T-helper 1 cell treated with Interleukin-12 subunit alpha and Interleukin-12 subunit beta and Interleukin-4 antibody, amounts not matched to agents 30 μg/mL and 1 μg/mL, for 36 hours (primary cell): ENCODE results near the gene HYLS1.
A peak's percentile ranks its signal among the peaks of the same experiment; 100 is the strongest.
"Not testable (repeated sequence)": the region's sequence is repeated elsewhere in the genome, so short reads cannot be mapped to it uniquely, and the experiment has no call there.

Experiments
- H3K27ac Mint-ChIP-seq: one replicate; pipeline ENCODE4 v1.8.0; 2021; ENCODE audit warnings: mild to moderate bottlenecking, mixed read lengths
- H3K27me3 Mint-ChIP-seq: one replicate; pipeline ENCODE4 v1.8.0; 2021; ENCODE audit warnings: low read depth, mixed read lengths
- H3K36me3 Mint-ChIP-seq: one replicate; pipeline ENCODE4 v1.8.0; 2021; ENCODE audit warnings: low read depth, mixed read lengths
- H3K4me1 Mint-ChIP-seq: one replicate; pipeline ENCODE4 v1.8.0; 2021; ENCODE audit warnings: low read depth, mixed read lengths
- H3K4me3 Mint-ChIP-seq: one replicate; pipeline ENCODE4 v1.8.0; 2021; ENCODE audit warnings: mild to moderate bottlenecking, moderate library complexity, mixed read lengths
- H3K9me3 Mint-ChIP-seq: one replicate; pipeline ENCODE4 v1.8.0; 2021; ENCODE audit warnings: mixed read lengths

Gene HYLS1

DNA sequence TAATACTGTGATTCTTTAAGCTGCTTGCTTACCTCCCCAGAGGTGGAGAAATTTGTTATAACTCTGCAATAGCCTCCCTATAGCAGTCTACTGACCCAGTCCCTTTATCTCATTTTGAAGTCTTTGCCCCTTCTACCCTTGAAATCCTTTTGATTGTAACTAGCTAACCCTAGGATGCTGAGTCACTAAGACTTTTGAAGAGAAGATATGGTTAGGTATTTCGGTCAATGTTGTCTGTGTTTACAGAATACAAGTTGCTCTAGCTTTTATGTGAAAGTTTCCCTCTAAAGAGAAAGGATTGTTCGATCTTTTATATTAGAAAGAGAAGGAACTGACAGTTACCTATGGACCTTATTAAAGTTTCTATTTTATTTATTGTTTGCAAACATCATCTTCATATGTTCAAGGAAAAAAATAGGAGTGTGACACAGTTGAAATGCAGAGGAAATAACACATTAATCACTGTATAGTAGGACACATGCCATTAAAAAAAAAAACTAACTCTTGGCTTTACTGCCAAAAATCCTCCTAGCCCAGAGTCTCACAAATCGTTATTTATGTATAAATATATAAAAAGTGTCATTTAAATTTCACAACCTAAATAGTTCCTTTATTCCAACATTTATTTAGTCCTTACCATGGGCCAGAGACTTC lies 3.1 kb downstream of the HYLS1 start:
- peak overlapping the region; percentile 5 for H3K27ac Mint-ChIP-seq
- H3K36me3 Mint-ChIP-seq, result peaks cover 31% of the 10 kb centered on the region
- H3K9me3 Mint-ChIP-seq, result no peaks in the 10 kb centered on the region
- H3K4me3 Mint-ChIP-seq, result peak overlapping the region; percentile 12
- H3K27me3 Mint-ChIP-seq, result peaks cover 5% of the 10 kb centered on the region
- peaks cover 37% of the 10 kb centered on the region for H3K4me1 Mint-ChIP-seq

DNA sequence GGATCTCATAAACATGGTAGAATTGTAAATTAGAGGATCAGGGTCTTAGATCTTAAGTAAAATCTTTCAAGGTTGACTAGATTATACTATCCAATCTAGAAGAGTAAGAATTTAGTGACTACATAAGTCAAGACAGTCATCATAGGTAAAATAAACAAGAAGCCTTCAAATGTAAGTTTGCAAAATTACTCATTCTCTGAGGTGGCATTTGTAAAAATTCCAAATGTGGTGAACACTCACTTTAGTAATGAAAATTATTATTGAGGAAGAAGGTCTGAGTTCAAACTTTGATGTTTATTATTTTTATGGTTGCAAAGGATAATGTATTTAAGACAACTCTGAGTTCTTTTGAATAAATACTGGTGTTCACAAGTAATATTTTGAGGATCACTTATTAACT lies 4.6 kb downstream of the HYLS1 start:
- Mint-ChIP-seq H3K9me3 (no peaks in the 10 kb centered on the region), H3K4me3 (no peak overlapping the region), H3K27ac (no peak overlapping the region), H3K4me1 (peaks cover 37% of the 10 kb centered on the region), H3K36me3 (peaks cover 38% of the 10 kb centered on the region), H3K27me3 (peaks cover 5% of the 10 kb centered on the region)

DNA sequence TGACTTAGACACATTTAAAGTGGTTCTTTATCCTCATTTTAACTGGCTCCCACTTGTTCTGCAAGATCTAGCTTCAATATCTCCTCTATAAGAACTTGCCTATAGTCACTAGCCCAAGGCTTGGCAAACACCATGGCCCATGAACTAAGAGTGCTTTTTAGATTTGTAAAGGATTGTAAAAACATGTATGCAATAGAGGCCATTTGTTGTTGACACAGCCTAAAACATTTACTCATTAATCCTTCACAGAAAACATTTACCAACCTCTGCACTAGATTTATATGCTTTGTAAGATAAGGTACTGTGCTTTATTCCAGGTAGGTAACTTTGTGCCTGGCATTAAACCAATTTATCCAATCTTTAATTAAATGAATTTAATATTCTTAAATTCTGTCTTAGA lies 5.5 kb downstream of the HYLS1 start:
- H3K27ac Mint-ChIP-seq, result no peak overlapping the region
- peaks cover 37% of the 10 kb centered on the region for H3K4me1 Mint-ChIP-seq
- H3K4me3 Mint-ChIP-seq, result no peak overlapping the region
- H3K36me3 Mint-ChIP-seq, result peaks cover 37% of the 10 kb centered on the region
- no peaks in the 10 kb centered on the region for H3K27me3 Mint-ChIP-seq
- no peaks in the 10 kb centered on the region for H3K9me3 Mint-ChIP-seq

DNA sequence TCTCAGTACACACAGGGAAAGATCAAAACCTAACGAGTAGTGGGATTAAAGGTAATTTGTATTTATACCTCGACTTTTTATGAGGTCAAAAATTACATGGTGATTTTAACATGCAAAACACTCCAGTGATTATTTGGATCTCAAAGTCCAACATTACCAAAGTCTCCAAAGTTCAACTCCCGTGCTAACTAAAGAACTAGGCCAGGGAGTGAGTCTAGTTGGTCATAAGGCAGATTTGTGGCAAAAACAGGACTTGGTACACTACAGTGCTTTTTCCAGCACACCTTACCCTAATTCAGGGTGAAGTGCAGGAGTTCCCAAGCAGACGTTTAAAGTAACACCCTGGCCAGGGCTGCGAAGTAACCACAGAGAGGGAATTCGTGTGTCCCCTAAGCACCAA lies 14.4 kb downstream of the HYLS1 start:
- H3K27ac Mint-ChIP-seq, result peak overlapping the region; percentile 24
- no peaks in the 10 kb centered on the region for H3K9me3 Mint-ChIP-seq
- H3K4me3 Mint-ChIP-seq, result peak overlapping the region; percentile 93
- H3K36me3 Mint-ChIP-seq, result peaks cover 24% of the 10 kb centered on the region
- peaks cover 35% of the 10 kb centered on the region for H3K4me1 Mint-ChIP-seq
- peaks cover 28% of the 10 kb centered on the region for H3K27me3 Mint-ChIP-seq

DNA sequence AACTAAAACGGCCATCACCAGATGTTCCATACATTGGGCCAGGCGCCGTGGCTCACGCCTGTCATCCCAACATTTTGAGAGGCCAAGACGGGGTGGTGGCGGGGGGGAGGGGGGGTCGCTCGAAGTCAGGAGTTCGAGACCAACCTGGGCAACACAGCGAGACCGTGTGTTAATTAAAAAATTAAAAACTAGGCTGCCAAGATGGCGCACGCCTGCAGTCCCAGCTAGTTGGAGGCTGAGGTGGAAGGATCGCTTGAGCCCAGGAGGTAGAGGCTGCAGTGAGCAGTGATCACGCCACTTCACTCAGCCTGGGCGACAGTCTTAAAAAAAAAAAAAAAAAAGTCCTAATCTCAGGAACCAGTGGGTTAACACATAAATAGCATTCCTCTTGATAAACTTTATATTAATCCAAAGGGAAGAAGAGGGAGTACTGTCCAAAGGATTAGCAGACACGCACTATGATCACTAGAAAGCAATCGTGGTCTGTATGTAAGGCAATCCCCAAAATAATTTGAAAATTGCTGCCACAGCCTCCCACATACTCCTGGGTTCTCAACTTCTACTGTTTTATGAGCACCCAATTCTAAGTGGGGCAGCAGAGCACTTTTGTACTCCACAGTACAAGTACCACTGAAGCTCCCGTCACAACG lies 14.9 kb downstream of the HYLS1 start:
- peaks cover 22% of the 10 kb centered on the region for H3K36me3 Mint-ChIP-seq
- peak overlapping the region; percentile 93 for H3K4me3 Mint-ChIP-seq
- peaks cover 34% of the 10 kb centered on the region for H3K4me1 Mint-ChIP-seq
- peaks cover 28% of the 10 kb centered on the region for H3K27me3 Mint-ChIP-seq
- peak overlapping the region; percentile 85 for H3K27ac Mint-ChIP-seq
- no peaks in the 10 kb centered on the region for H3K9me3 Mint-ChIP-seq

DNA sequence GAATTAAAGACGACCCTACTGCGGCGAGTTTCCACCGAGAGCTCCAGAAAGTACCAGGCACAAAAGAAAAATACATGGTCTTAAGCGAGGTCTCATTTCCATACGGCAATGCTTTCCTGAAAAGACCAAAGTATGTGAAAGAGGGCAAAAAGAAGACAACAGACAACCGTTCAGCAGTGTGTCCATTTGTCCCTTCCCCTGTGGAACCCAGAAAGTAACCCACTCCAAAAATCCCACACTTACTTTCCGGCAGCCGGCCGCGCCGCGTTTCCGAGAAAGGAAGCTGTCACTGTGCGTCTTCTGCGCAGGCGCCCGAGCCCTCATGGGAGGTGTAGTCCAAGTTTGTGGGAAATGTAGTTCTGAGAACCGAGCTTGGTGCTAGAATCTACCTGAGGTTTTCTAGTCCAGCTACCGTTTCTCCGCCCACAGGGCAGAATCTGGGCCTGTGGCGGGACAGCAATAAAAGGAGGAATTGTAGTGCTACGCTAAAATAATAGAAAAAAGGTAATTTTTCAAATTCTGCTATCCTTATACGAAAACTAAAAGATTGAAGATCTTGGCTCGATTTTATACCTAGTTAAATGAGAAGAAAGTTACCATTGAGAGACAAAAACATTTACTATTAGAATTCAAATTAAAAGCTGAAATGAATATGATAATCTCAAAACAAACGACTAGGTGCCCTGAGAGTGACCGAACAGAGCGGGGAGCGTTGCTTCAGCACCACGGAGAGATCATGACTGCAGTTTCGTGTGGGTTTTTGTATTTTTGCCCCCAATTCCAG lies 15.7 kb downstream of the HYLS1 start, which contains the start of gene PUS3:
PUS3 (minus strand) TSS at position 280 of the 784 bp plus-strand sequence. CDS start 6,922 bp downstream, outside the sequence.
- H3K4me3 Mint-ChIP-seq, result peak within 1 kb of the TSS; percentile 93
- peak within 1 kb of the TSS; percentile 85 for H3K27ac Mint-ChIP-seq
- peaks cover 18% of the 10 kb centered on the region for H3K36me3 Mint-ChIP-seq
- peaks cover 35% of the 10 kb centered on the region for H3K27me3 Mint-ChIP-seq
- peaks cover 29% of the 10 kb centered on the region for H3K4me1 Mint-ChIP-seq
- no peaks in the 10 kb centered on the region for H3K9me3 Mint-ChIP-seq

DNA sequence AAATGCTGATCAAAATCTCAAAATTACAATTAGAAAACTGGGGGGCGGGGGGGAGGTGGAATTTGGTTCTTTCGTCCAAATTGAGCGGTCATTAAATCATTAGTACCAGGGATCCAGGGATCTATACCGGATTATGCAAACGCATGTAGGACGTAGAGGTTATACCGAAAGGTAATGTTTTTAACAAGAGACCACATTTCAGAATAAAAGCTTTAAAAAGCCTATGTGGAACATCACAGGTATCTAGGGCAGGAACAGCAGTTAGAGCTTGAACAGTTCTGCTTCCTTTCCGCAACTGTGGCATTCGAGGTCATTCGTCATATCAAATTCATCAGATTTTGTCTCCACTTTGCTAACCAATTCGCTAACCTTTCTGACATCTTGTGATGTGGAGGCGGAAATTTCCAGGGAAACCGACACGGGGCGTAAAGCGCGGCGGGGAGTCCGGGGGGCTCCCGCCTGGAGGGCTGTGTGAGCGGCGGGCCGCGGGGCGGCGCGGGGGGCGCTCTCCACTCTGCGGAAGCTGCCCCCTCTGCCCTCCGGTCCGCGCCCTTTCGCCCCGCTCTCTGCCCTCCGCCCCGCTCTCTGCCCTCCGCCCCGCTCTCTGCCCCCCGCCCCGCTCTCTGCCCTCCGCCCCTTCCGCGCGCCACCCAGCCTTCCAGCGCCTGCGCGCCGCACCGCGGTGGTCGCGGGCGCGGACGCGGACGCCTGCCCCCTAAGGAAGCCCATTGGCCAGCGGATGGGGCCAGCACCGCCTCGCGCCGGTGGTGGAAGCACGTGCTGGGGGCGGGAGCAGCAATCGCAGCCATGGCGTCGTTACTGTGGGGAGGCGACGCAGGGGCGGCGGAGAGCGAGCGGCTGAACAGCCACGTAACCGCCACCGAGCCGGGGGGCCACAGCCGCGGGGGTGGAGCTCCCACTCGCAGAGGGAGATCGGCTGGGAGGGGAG lies 16.5 kb downstream of the HYLS1 start, which contains the start of gene DDX25:
DDX25 (plus strand) TSS at position 798 of the 949 bp plus-strand sequence; CDS start at position 808, 10 bp downstream.
- no peaks in the 10 kb centered on the region for H3K9me3 Mint-ChIP-seq
- H3K4me1 Mint-ChIP-seq, result peaks cover 29% of the 10 kb centered on the region
- peaks cover 18% of the 10 kb centered on the region for H3K36me3 Mint-ChIP-seq
- peak within 1 kb of the TSS; percentile 85 for H3K27ac Mint-ChIP-seq
- H3K27me3 Mint-ChIP-seq, result peaks cover 39% of the 10 kb centered on the region
- H3K4me3 Mint-ChIP-seq, result peak within 1 kb of the TSS; percentile 93

DNA sequence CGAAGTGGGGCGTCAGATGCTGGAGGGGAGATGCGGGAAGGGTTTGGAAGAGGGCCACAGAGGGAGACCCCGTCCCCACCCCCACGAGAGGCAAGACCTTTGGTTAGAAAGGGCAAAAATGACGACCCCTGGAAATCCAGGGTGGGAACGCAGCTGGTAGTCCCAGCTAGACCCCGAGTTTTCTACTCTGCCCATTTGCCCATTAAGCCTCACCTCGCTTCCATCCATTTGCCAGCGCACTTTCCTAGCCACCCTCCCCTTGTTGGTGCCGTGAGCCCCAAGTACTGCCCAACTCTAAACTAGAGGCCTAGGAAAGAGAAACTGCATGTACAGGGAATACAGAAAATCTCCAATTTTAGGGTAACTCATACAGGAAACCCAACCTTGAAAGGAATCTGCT lies 17.2 kb downstream of the HYLS1 start:
- H3K27ac Mint-ChIP-seq, result no peak overlapping the region
- no peaks in the 10 kb centered on the region for H3K9me3 Mint-ChIP-seq
- peak overlapping the region; percentile 76 for H3K4me3 Mint-ChIP-seq
- peaks cover 39% of the 10 kb centered on the region for H3K27me3 Mint-ChIP-seq
- H3K4me1 Mint-ChIP-seq, result peaks cover 23% of the 10 kb centered on the region
- H3K36me3 Mint-ChIP-seq, result peaks cover 11% of the 10 kb centered on the region

DNA sequence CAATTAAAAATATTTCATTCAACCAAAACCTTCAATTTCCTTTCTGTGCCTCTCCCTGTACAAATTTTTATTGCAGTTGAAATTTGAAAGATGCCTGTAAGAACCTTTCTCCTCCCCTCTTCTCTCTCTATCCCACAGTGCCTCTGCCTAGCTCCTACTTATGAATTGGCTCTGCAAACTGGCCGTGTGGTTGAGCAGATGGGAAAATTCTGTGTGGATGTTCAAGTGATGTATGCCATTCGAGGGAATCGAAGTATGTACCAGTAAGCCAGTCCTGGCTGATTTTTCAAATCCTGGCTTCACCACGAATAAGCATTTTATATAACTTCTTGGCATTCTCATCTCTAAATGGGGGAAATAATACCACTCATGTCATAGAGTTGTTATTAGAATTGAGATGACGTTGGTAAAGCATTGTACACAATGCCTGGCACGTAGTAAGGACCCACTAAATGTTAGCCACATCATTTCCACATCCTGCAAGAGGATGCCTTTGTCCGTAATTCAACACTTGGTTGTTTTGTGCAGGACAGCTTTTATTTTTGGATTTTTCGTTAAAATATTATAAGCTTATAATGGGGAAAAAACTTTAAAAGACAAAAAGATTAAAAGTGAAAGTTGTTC lies 22.9 kb downstream of the HYLS1 start:
- H3K4me3 Mint-ChIP-seq, result no peak overlapping the region
- H3K27ac Mint-ChIP-seq, result no peak overlapping the region
- H3K27me3 Mint-ChIP-seq, result peaks cover 40% of the 10 kb centered on the region
- no peaks in the 10 kb centered on the region for H3K4me1 Mint-ChIP-seq
- H3K36me3 Mint-ChIP-seq, result no peaks in the 10 kb centered on the region
- no peaks in the 10 kb centered on the region for H3K9me3 Mint-ChIP-seq

DNA sequence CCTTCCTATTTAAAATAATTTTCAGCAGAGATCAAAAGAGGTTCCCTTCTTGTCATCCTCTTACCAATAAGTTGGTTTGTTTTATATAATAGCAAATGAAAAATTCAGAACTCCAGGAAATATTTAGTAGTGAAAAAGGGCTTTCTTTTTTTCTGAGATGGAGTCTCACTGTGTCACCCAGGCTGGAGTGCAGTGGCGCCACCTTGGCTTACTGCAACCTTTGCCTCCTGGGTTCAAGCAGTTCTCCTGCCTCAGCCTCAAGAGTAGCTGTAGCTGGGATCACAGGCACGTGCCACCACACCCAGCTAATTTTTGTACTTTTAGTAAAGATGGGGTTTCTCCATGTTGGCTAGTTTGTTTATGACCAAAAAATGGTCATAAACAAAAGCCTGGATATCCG lies 27.1 kb downstream of the HYLS1 start:
- H3K36me3 Mint-ChIP-seq, H3K27ac Mint-ChIP-seq, H3K4me1 Mint-ChIP-seq, H3K9me3 Mint-ChIP-seq, H3K4me3 Mint-ChIP-seq: not testable (repeated sequence)
- H3K27me3 Mint-ChIP-seq, result peaks cover 38% of the 10 kb centered on the region

DNA sequence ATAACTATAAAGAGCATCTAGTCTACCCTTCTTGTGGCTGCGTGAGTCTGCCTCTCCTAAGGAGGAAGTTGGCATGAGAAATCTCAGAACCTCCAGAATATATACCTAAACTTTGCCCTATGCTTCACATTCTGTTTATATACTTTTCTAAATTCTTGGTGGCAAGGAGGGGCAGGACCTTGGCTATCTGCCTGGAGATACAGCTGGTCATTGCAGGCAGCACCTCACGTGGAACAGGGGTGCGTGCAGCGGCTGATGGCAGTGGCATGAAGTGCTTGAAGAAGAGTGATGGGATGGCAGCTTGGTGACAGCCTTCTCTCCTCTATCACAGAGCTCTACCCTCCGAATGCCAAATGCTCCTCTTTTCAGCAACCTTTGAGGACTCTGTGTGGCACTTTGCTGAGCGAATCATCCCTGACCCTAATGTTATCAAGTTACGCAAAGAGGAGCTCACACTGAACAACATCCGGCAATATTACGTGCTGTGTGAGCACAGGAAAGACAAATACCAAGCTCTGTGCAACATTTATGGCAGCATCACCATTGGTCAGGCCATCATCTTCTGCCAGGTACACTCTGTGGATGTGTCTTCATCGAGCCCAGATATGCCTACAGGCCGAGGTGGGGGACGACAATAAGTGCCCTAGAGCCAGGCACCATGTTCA lies 29.3 kb downstream of the HYLS1 start:
- Mint-ChIP-seq H3K4me1 (no peaks in the 10 kb centered on the region), H3K27me3 (peaks cover 29% of the 10 kb centered on the region), H3K36me3 (no peaks in the 10 kb centered on the region), H3K4me3 (no peak overlapping the region), H3K27ac (no peak overlapping the region), H3K9me3 (no peaks in the 10 kb centered on the region)

DNA sequence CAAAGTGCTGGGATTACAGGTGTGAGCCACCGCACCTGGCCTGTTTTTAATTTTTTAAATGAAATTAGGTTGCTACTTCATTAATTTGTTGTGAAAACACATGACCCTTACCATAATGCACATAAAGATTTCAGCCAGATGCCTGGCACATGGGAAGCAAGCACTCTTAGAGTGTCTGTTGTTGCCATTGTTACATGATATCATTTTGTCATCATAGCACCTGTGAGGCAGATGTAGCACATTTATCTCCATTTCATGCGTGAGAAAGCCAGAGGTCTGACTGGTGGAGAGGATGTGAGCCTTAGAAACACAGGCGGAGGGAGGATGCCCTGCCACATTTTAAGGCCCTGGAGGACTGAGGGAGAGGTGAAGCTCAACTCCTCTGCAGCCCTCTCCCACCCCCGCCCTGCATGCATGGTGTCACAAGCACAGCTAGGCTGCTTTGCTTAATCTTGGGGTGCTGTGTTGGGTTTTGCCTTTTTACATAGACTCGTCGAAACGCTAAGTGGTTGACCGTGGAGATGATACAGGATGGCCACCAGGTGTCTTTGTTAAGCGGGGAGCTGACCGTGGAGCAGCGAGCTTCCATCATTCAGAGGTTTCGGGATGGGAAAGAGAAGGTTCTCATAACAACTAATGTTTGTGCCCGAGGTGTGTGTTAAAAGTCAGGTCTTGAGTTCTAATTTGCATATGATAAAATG lies 30.8 kb downstream of the HYLS1 start:
- no peak overlapping the region for H3K27ac Mint-ChIP-seq
- peaks cover 32% of the 10 kb centered on the region for H3K27me3 Mint-ChIP-seq
- H3K36me3 Mint-ChIP-seq, result no peaks in the 10 kb centered on the region
- no peaks in the 10 kb centered on the region for H3K4me1 Mint-ChIP-seq
- H3K9me3 Mint-ChIP-seq, result no peaks in the 10 kb centered on the region
- H3K4me3 Mint-ChIP-seq, result no peak overlapping the region

DNA sequence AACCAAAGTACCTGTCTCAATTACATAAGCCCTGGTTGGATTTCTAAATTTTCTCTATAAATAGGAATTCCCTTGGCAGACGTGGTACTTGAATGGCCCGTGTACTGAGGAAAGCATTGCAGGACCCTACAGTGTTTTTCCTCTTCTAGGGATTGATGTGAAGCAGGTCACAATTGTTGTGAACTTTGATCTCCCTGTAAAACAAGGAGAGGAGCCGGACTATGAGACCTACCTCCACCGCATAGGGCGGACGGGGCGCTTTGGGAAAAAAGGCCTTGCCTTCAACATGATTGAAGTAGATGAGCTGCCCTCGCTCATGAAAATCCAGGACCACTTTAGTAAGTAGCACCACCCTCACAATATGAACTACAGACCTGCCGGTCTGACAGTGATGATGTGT lies 33.6 kb downstream of the HYLS1 start:
- no peaks in the 10 kb centered on the region for H3K9me3 Mint-ChIP-seq
- peaks cover 25% of the 10 kb centered on the region for H3K27me3 Mint-ChIP-seq
- no peaks in the 10 kb centered on the region for H3K36me3 Mint-ChIP-seq
- H3K4me1 Mint-ChIP-seq, result no peaks in the 10 kb centered on the region
- no peak overlapping the region for H3K27ac Mint-ChIP-seq
- no peak overlapping the region for H3K4me3 Mint-ChIP-seq
